ENCODE results near the gene TFF1. TPM values are rescaled to one million over a fixed set of nuclear protein-coding genes. Genes with fewer than 3 reads are reported as not detected.

Gene TFF1
- polyA plus RNA-seq, 3 donors from 2014 or later, result not detected

DNA sequence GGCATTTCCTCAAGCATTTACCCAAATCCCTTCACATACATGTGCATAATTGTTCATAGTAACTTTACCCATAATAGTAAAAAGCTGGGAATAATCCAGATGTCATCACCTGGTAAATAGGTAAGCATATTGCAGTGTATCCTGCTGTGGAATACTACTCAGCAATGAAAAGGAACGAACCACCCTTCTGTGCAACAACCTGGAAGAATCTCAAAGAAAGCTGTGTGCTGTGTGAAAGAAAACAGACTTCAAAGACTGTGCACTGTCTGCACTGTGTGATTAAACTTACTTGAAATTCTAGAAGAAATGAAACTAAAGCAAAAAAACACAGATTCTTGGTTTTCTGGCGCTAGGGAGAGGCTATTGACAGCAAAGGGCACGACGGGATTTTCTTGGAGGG, 29.1 kb downstream of the TFF1 start:
- peaks cover 4 to 7% of the 10 kb centered on the region in 2 donors for H3K4me1 Mint-ChIP-seq
- H3K27me3 Mint-ChIP-seq (ENCODE audit: low read depth in 3 of 3), result peaks cover 6 to 9% (median 7%) of the 10 kb centered on the region in 3 donors
- no peak for DNase-seq
- H3K4me3 Mint-ChIP-seq, result no peak overlapping the region
- H3K36me3 Mint-ChIP-seq, result peaks cover 0 to 4% (median under 1%) of the 10 kb centered on the region in 3 donors
- H3K27ac Mint-ChIP-seq, result no peak overlapping the region
- peaks cover 0 to 4% (median under 1%) of the 10 kb centered on the region in 6 donors for H3K9me3 Mint-ChIP-seq

DNA sequence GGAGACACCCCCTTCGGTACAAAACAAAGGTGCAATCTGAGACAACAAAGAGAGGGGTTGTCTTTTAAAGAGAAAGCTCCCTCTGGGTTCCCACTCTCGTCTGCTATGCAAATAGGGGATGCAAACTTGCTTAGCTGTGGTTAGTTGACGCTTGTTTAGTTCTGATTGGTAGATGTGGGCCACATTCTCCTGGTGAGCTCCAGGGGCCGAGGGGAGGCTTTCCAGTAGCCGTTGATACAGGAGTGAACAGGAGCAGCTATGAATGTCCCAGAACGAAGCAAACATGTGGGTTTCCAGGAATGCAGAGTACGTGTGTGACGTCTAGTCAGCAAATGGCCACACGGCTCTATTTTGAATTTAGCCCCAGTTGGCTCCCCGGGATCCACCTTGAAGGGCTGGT, 30.3 kb downstream of the TFF1 start:
- peaks cover 4 to 7% of the 10 kb centered on the region in 2 donors for H3K4me1 Mint-ChIP-seq
- H3K27ac Mint-ChIP-seq, result no peak overlapping the region
- H3K4me3 Mint-ChIP-seq, result no peak overlapping the region
- peaks cover 4 to 7% (median 7%) of the 10 kb centered on the region in 3 donors for H3K36me3 Mint-ChIP-seq
- H3K9me3 Mint-ChIP-seq, result peaks cover 5 to 16% (median 12%) of the 10 kb centered on the region in 6 donors
- H3K27me3 Mint-ChIP-seq (ENCODE audit: low read depth in 3 of 3), result peaks cover 6 to 10% (median 9%) of the 10 kb centered on the region in 3 donors
- DNase-seq, result no peak

DNA sequence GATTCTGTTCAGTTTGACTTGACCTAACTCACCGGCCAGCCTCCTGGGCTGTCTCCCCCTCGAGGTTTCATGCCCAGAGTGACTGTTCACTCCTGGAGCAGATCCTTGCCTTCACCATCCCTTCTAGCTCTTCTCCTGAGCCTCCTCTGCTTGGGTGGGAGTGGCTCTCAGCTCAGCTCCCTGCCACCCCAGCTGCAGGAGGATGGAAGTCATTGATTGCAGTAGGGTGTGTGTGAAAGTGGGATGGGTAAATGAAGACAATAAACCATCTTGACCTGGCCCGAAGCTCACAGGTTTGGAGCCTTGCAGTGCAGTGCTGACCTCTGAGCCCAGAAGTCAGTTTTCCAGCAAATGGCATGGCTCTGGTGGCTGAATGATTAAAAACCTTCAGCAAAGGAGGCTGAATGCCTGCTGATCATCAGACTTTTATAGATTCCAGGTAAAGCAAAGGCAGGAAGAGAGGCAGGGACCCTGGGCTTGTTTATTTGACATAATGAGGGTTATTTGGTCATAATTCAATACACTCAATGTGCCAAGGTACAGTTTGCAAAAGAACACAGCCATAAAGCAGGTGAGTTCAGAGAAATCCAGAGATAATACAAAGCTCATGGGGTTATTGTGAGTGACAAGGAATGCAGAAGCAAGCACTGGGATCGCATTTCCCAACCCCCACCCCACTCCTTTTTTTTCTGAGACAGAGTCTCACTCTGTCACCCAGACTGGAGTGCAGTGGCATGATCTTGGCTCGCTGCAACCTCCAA, 33.6 kb downstream of the TFF1 start:
- DNase-seq, result no peak
- Mint-ChIP-seq H3K27ac (no peak overlapping the region), H3K27me3 (ENCODE audit: low read depth in 3 of 3) (peaks cover 5 to 11% (median 8%) of the 10 kb centered on the region in 3 donors), H3K9me3 (peaks cover 5 to 18% (median 13%) of the 10 kb centered on the region in 6 donors), H3K36me3 (peaks cover 4 to 7% (median 7%) of the 10 kb centered on the region in 3 donors), H3K4me3 (no peak overlapping the region), H3K4me1 (peaks cover 1 to 3% of the 10 kb centered on the region in 2 donors)

- DNase-seq, result no peak
- no peak overlapping the region for H3K4me3 Mint-ChIP-seq
- H3K27me3 Mint-ChIP-seq (ENCODE audit: low read depth in 3 of 3), result peaks cover 0 to 9% (median 5%) of the 10 kb centered on the region in 3 donors
- H3K36me3 Mint-ChIP-seq, result peaks cover 4 to 7% (median 7%) of the 10 kb centered on the region in 3 donors
- H3K4me1 Mint-ChIP-seq, result no peaks in the 10 kb centered on the region
- H3K9me3 Mint-ChIP-seq, result peaks cover 5 to 18% (median 13%) of the 10 kb centered on the region in 6 donors
- H3K27ac Mint-ChIP-seq, result no peak overlapping the region
Measured at GRCh38 chr21:42331660-42332059, 34.7 kb downstream of the TFF1 start.

- Mint-ChIP-seq H3K27me3 (ENCODE audit: low read depth in 3 of 3) (peaks cover 2 to 9% (median 7%) of the 10 kb centered on the region in 3 donors), H3K4me3 (no peak overlapping the region), H3K4me1 (no peaks in the 10 kb centered on the region), H3K9me3 (peaks cover 5 to 18% (median 13%) of the 10 kb centered on the region in 6 donors), H3K27ac (no peak overlapping the region), H3K36me3 (peaks cover 4 to 7% (median 7%) of the 10 kb centered on the region in 3 donors)
- no peak for DNase-seq
Measured at GRCh38 chr21:42330380-42331371, 35.7 kb downstream of the TFF1 start.

- H3K4me3 Mint-ChIP-seq, result no peak overlapping the region
Measured at GRCh38 chr21:42324896-42325295, 41.4 kb downstream of the TFF1 start.

DNA sequence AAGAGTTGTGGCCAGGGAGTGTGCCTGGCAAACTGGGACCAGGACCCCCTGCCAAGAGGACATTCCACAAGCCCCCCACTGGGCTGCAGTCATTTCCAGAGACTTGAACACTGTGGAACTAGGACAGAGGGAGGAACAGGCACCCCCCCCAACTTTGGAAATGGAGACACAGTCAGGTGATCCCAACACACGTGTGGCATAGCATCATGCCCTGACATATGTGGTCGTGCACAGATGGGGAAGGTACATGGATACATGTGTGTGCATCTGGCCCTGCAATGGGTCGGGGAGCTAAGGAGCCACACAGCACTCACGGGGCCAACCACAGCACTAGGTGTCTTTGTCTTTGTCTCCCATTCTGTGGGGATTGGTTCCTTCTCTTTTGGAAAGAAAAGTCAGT, 44.5 kb downstream of the TFF1 start:
- Mint-ChIP-seq H3K4me1 (peaks cover 15 to 16% of the 10 kb centered on the region in 2 donors), H3K36me3 (no peaks in the 10 kb centered on the region), H3K27ac (no peak overlapping the region), H3K27me3 (ENCODE audit: low read depth in 3 of 3) (peaks cover 0 to 12% (median 7%) of the 10 kb centered on the region in 3 donors), H3K9me3 (no peaks in the 10 kb centered on the region), H3K4me3 (no peak overlapping the region)
- DNase-seq, result no peak

More at GRCh38 chr21:42324896-42325295, 41.4 kb downstream of the TFF1 start:
- DNase-seq, result no peak
- Mint-ChIP-seq H3K9me3 (no peaks in the 10 kb centered on the region), H3K4me1 (peaks cover 0 to 4% of the 10 kb centered on the region in 2 donors), H3K36me3 (no peaks in the 10 kb centered on the region), H3K27me3 (ENCODE audit: low read depth in 3 of 3) (peaks cover 2 to 12% (median 5%) of the 10 kb centered on the region in 3 donors), H3K27ac (no peak overlapping the region)

GRCh38 chr21:42321231-42321630, 45.1 kb downstream of the TFF1 start:
- no peaks in the 10 kb centered on the region for H3K9me3 Mint-ChIP-seq
- no peak overlapping the region for H3K27ac Mint-ChIP-seq
- no peaks in the 10 kb centered on the region for H3K36me3 Mint-ChIP-seq
- H3K4me3 Mint-ChIP-seq, result no peak overlapping the region
- H3K27me3 Mint-ChIP-seq (ENCODE audit: low read depth in 3 of 3), result peaks cover 0 to 12% (median 7%) of the 10 kb centered on the region in 3 donors
- DNase-seq, result no peak
- peaks cover 15 to 16% of the 10 kb centered on the region in 2 donors for H3K4me1 Mint-ChIP-seq

DNA sequence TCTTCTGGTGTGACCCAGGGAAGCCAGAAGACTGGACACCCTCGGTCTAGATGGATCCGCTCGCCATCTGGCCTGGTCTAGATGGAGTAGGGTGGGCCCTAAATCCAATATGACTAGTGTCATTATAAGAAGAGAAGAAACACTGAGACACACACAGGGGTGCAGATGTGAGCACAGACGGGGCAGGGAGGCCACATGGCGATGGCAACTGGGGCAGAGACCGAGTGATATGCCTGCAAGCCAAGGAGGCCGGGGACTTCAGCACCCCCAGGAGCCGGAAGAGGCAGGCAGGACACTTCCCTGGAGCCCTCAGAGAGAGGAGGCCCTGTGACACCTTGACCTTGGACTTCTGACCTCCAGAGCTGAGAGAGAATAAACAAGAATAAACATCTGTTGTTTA, 45.5 kb downstream of the TFF1 start:
- peak overlapping the region in 1 of 5 donors; percentile 43 for H3K4me3 Mint-ChIP-seq
- no peaks in the 10 kb centered on the region for H3K9me3 Mint-ChIP-seq
- H3K27me3 Mint-ChIP-seq (ENCODE audit: low read depth in 3 of 3), result peaks cover 0 to 11% (median 7%) of the 10 kb centered on the region in 3 donors
- H3K4me1 Mint-ChIP-seq, result peaks cover 15 to 16% of the 10 kb centered on the region in 2 donors
- H3K36me3 Mint-ChIP-seq, result no peaks in the 10 kb centered on the region
- H3K27ac Mint-ChIP-seq, result peak overlapping the region in 1 of 6 donors; percentile 5
- no peak for DNase-seq

DNA sequence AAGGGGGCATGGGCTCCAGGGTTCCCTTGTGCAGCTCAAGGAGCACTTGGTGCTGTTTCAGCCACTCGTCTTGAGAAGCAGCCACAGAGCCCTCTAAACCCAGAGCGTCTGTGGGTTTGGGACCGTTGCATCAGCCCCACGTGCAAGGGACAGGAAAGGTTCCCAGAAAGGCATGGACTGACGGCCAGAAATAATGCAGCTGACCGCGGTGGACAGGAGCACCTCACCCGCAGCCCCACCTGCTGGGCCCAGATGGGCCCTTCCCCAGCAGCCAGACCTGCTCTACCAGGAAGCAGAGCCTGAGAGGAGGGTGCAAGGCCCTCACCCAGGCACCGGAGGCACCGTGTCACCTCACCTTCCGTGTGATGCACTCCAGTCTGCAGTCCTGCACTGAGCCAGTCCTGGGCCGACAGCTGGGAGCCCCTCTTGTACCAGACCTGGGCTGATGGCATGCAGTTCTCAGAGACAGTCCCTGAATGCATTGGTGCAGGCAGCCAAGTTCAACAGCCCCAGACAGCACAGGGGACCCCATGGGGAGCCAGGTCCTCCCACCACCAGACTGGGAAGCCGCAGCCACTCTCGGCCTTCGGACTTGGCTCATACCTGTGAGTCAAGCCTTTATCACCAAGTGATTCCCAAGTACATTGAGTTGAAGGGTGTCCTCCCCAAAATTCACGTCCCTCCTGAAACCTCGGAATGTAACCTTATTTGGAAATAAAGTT, 46.3 kb downstream of the TFF1 start:
- H3K4me3 Mint-ChIP-seq, result peak overlapping the region in 1 of 5 donors; percentile 29
- peak overlapping the region in 1 of 6 donors; percentile 43 for H3K27ac Mint-ChIP-seq

DNA sequence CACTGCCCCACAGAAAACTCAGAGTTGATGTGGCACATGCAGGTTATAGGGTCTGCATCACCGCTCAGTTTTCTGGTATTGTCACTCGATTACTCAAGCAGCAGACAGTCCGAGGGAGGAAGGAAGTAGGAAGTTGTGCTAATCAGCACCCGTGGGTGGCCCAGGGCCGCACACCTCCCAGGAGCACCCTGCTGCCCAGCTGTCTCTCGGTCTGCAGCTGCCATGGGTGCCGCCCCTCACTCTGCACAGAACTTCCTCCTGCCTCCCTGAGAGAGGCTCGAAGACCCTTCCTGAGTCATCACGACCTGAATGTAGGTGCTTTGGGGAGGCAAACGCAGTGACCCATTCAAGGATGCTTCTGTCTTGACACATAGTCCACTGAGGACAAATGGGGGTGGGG, 47.0 kb downstream of the TFF1 start:
- DNase-seq, result peak in 1 of 3 donors; percentile 17
- Mint-ChIP-seq H3K9me3 (no peaks in the 10 kb centered on the region), H3K4me1 (peaks cover 15 to 16% of the 10 kb centered on the region in 2 donors), H3K36me3 (no peaks in the 10 kb centered on the region), H3K27ac (peak overlapping the region in 2 of 6 donors; percentile 26 to 43), H3K27me3 (ENCODE audit: low read depth in 3 of 3) (peaks cover 0 to 5% (median 2%) of the 10 kb centered on the region in 3 donors), H3K4me3 (peak overlapping the region in 4 of 5 donors; percentile 23 to 57 (median 48))

More for the DNA sequence above, 46.3 kb downstream of the TFF1 start:
- H3K36me3 Mint-ChIP-seq, result no peaks in the 10 kb centered on the region
- no peaks in the 10 kb centered on the region for H3K9me3 Mint-ChIP-seq
- no peak for DNase-seq
- peaks cover 0 to 7% (median 5%) of the 10 kb centered on the region in 3 donors for H3K27me3 Mint-ChIP-seq (ENCODE audit: low read depth in 3 of 3)
- H3K4me1 Mint-ChIP-seq, result peaks cover 15 to 16% of the 10 kb centered on the region in 2 donors

DNA sequence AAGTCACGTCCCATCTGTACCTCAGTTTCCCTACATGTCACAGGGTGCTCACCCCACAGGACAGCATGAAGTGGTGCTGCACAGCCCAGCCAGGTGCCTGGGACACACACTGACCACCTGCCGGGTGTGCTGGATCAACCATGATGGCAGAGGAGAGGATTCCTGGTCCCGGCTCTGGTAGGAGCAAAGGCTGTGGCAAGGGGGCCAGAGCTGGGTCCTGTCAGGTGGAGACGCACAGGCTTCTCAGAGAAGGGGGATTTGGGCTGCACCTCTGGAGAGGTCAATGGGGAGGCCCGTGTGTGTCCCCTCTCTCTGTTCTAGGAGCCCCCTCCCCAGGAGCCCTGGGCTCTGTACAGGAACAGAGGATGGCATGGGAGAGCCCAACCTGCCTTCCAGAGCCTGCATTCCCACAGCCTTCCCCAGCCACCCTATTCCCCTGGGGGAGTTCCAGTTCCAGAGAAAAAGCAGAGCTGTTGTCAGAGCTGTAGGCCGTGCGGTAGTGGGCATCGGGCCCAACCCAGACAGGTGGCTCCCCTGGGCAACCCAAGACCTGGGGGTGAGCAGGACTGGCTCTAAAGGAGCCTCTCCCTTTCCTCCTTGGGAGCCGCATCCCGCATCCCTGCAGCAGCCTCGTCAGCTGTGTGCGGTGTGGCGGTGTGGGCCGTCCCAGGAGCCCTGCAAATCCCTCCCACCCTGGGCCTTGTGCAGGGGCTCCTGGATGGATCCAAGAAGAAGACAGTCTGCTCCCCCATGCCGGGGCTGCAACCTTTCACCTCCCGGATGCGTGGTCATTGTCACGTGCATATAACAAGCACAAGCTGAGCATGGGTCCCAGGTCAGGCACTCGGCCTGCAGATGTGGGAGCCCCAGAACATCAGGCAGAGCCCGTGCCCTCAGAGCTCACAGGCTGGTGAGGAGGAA, 48.2 kb downstream of the TFF1 start:
- H3K4me1 Mint-ChIP-seq, result peaks cover 15 to 16% of the 10 kb centered on the region in 2 donors
- DNase-seq, result no peak
- H3K9me3 Mint-ChIP-seq, result no peaks in the 10 kb centered on the region
- H3K27ac Mint-ChIP-seq, result no peak overlapping the region
- peaks cover 0 to 3% (median 2%) of the 10 kb centered on the region in 3 donors for H3K27me3 Mint-ChIP-seq (ENCODE audit: low read depth in 3 of 3)
- H3K36me3 Mint-ChIP-seq, result no peaks in the 10 kb centered on the region
- H3K4me3 Mint-ChIP-seq, result no peak overlapping the region
